SK-N-SH treated with all-trans-retinoic acid at 6 μM for 48 hours (cell line): ENCODE measurements around the gene IL17C.

Experiments
- ATAC-seq: fragments of 200-7000 bp; cut with Tn5 transposase; 3 replicates; pipeline ENCODE4 v1.9.1; 2020; ENCODE audit warnings: mild to moderate bottlenecking, moderate library complexity
- ARNTL ChIP-seq: fragments of 450-650 bp; formaldehyde crosslinking; IDR thresholded peaks from 2 replicates; pipeline ENCODE4 v1.5.0; 2020; ENCODE audit warnings: low read depth, mild to moderate bottlenecking, moderate library complexity, borderline replicate concordance
- BACH2 ChIP-seq: fragments of 250-450 bp; sonication (Bioruptor Pico); IDR thresholded peaks from 2 replicates; pipeline ENCODE4 v1.9.0; 2021; ENCODE audit warnings: mild to moderate bottlenecking, borderline replicate concordance
- CSDC2 ChIP-seq: fragments of 250-450 bp; sonication (Bioruptor Pico); IDR thresholded peaks from 2 replicates; pipeline ENCODE4 v1.5.0; 2020; ENCODE audit warnings: mild to moderate bottlenecking, moderate library complexity
- ESRRG ChIP-seq: fragments of 250-450 bp; sonication (Bioruptor Pico); IDR thresholded peaks from 2 replicates; pipeline ENCODE4 v1.6.1; 2021; ENCODE audit warnings: mild to moderate bottlenecking
- GLIS3 ChIP-seq: fragments of 250-450 bp; sonication (Bioruptor Pico); IDR thresholded peaks from 2 replicates; pipeline ENCODE4 v1.5.0; 2020; ENCODE audit warnings: mild to moderate bottlenecking, moderate library complexity
- ISL1 ChIP-seq: fragments of 250-450 bp; sonication (Bioruptor Pico); IDR thresholded peaks from 2 replicates; pipeline ENCODE4 v2.1.2; 2022; ENCODE audit warnings: mild to moderate bottlenecking, moderate library complexity
- OSR1 ChIP-seq: fragments of 250-450 bp; sonication (Bioruptor Pico); IDR thresholded peaks from 2 replicates; pipeline ENCODE4 v1.8.0; 2022; ENCODE audit warnings: moderate library complexity, mild to moderate bottlenecking, inconsistent platforms
- PPARA ChIP-seq: fragments of 250-450 bp; sonication (Bioruptor Pico); IDR thresholded peaks from 2 replicates; pipeline ENCODE4 v1.5.0; 2020; ENCODE audit warnings: mild to moderate bottlenecking, borderline replicate concordance
- RARB ChIP-seq: fragments of 250-450 bp; sonication (Bioruptor Pico); IDR thresholded peaks from 2 replicates; pipeline ENCODE4 v1.8.0; 2021; ENCODE audit warnings: mild to moderate bottlenecking, moderate library complexity
- SNAI2 ChIP-seq: fragments of 250-450 bp; sonication (Bioruptor Pico); IDR thresholded peaks from 2 replicates; pipeline ENCODE4 v1.5.0; 2020; ENCODE audit warnings: mild to moderate bottlenecking, moderate library complexity
- TCF4 ChIP-seq: fragments of 250-450 bp; sonication (Bioruptor Pico); IDR thresholded peaks from 2 replicates; pipeline ENCODE4 v1.8.0; 2021; ENCODE audit warnings: mild to moderate bottlenecking, moderate library complexity, borderline replicate concordance
- ZC3H10 ChIP-seq: fragments of 250-450 bp; sonication (Bioruptor Pico); IDR thresholded peaks from 2 replicates; pipeline ENCODE4 v1.5.1; 2021; ENCODE audit warnings: mild to moderate bottlenecking, moderate library complexity
- ZFP30 ChIP-seq: fragments of 450-650 bp; formaldehyde crosslinking; IDR thresholded peaks from 2 replicates; pipeline ENCODE4 v1.5.0; 2022; ENCODE audit warnings: mild to moderate bottlenecking, moderate library complexity
- ZNF565 ChIP-seq: fragments of 450-650 bp; formaldehyde crosslinking; conservative IDR thresholded peaks from 2 replicates; pipeline ENCODE4 v1.5.0; 2020; ENCODE audit warnings: low read depth, mild to moderate bottlenecking, moderate library complexity
- ZNF70 ChIP-seq: fragments of 450-650 bp; formaldehyde crosslinking; IDR thresholded peaks from 2 replicates; pipeline ENCODE4 v1.5.0; 2020; ENCODE audit warnings: mild to moderate bottlenecking, moderate library complexity
- ZNF8 ChIP-seq: fragments of 450-650 bp; formaldehyde crosslinking; IDR thresholded peaks from 2 replicates; pipeline ENCODE4 v1.5.0; 2020; ENCODE audit warnings: mild to moderate bottlenecking, moderate library complexity
- TF ChIP-seq, protein P1 (sequence below): fragments of 250-450 bp; sonication (Bioruptor Pico); IDR thresholded peaks from 2 replicates; pipeline ENCODE4 v1.5.1; 2021; ENCODE audit warnings: mild to moderate bottlenecking, moderate library complexity
- TF ChIP-seq, protein P2 (sequence below): fragments of 250-450 bp; sonication (Bioruptor Pico); IDR thresholded peaks from 2 replicates; pipeline ENCODE4 v1.5.1; 2020; ENCODE audit warnings: low read depth, mild to moderate bottlenecking, moderate library complexity
- TF ChIP-seq, protein P3 (sequence below): fragments of 250-450 bp; sonication (Bioruptor Pico); IDR thresholded peaks from 2 replicates; pipeline ENCODE4 v1.8.0; 2021; ENCODE audit warnings: low read depth, mild to moderate bottlenecking, moderate library complexity, borderline replicate concordance
- TF ChIP-seq, protein P4 (sequence below): fragments of 250-450 bp; sonication (Bioruptor Pico); IDR thresholded peaks from 2 replicates; pipeline ENCODE4 v1.8.0; 2020; ENCODE audit warnings: mild to moderate bottlenecking, moderate library complexity, borderline replicate concordance

Gene IL17C

DNA sequence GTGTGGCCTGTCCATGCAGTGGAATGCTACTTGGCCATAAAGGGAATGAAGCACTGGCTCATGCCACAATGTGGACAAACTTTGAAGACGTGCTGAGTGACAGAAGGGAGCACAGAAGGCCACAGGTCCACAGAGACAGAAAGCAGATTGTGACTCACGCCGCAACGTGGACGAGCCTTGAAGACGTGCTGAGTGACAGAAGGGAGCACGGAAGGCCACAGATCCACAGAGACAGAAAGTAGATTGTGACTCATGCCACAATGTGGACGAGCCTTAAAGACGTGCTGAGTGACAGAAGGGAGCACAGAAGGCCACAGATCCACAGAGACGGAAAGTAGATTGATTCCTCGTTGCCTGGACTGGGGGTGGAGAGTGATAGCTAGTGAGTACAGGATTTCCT, 48.9 kb upstream of the IL17C start:
- no peak for ATAC-seq
- TF ChIP-seq ZNF8 (CRISPR knock-in tag) = no peak
- no peak for TF ChIP-seq BACH2 (CRISPR knock-in tag)
- TF ChIP-seq, protein P1, sequence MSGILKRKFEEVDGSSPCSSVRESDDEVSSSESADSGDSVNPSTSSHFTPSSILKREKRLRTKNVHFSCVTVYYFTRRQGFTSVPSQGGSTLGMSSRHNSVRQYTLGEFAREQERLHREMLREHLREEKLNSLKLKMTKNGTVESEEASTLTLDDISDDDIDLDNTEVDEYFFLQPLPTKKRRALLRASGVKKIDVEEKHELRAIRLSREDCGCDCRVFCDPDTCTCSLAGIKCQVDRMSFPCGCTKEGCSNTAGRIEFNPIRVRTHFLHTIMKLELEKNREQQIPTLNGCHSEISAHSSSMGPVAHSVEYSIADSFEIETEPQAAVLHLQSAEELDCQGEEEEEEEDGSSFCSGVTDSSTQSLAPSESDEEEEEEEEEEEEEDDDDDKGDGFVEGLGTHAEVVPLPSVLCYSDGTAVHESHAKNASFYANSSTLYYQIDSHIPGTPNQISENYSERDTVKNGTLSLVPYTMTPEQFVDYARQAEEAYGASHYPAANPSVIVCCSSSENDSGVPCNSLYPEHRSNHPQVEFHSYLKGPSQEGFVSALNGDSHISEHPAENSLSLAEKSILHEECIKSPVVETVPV (CRISPR knock-in tag) = no peak
- no peak for TF ChIP-seq ZNF565
- no peak for TF ChIP-seq ZFP30 (CRISPR knock-in tag)
- no peak for TF ChIP-seq RARB (CRISPR knock-in tag)
- TF ChIP-seq ZC3H10 = no peak
- TF ChIP-seq ZNF70 (CRISPR knock-in tag) = no peak
- TF ChIP-seq, protein P2, sequence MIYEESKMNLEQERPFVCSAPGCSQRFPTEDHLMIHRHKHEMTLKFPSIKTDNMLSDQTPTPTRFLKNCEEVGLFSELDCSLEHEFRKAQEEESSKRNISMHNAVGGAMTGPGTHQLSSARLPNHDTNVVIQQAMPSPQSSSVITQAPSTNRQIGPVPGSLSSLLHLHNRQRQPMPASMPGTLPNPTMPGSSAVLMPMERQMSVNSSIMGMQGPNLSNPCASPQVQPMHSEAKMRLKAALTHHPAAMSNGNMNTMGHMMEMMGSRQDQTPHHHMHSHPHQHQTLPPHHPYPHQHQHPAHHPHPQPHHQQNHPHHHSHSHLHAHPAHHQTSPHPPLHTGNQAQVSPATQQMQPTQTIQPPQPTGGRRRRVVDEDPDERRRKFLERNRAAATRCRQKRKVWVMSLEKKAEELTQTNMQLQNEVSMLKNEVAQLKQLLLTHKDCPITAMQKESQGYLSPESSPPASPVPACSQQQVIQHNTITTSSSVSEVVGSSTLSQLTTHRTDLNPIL (CRISPR knock-in tag) = no peak
- TF ChIP-seq, protein P3, sequence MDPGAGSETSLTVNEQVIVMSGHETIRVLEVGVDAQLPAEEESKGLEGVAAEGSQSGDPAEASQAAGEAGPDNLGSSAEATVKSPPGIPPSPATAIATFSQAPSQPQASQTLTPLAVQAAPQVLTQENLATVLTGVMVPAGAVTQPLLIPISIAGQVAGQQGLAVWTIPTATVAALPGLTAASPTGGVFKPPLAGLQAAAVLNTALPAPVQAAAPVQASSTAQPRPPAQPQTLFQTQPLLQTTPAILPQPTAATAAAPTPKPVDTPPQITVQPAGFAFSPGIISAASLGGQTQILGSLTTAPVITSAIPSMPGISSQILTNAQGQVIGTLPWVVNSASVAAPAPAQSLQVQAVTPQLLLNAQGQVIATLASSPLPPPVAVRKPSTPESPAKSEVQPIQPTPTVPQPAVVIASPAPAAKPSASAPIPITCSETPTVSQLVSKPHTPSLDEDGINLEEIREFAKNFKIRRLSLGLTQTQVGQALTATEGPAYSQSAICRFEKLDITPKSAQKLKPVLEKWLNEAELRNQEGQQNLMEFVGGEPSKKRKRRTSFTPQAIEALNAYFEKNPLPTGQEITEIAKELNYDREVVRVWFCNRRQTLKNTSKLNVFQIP = no peak
- no peak for TF ChIP-seq CSDC2 (CRISPR knock-in tag)

DNA sequence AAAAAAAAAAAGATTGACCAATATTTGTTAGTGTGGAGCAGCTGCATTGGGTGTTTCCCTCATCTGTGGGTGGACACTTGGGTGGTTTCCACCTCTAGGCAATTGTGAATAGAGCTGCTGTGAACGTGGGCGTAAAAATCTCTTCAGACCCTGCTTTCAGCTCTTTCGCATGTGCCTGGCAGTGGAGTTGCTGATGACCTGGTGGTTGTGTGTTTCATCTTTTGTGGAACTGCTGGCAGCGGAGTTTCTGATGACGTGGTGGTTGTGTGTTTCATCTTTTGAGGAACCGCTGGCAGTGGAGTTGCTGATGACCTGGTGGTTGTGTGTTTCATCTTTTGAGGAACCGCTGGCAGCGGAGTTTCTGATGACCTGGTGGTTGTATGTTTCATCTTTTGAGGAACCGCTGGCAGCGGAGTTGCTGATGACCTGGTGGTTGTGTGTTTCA, 46.8 kb upstream of the IL17C start:
- no peak for ATAC-seq

More for the DNA sequence above, 46.8 kb upstream of the IL17C start:
- TF ChIP-seq, protein P3 = no peak
- TF ChIP-seq TCF4 (CRISPR knock-in tag) (no peak), BACH2 (CRISPR knock-in tag) (no peak), OSR1 (CRISPR knock-in tag) (no peak), ISL1 (CRISPR knock-in tag) (no peak), PPARA (no peak), ARNTL (CRISPR knock-in tag) (no peak), ZC3H10 (no peak), RARB (CRISPR knock-in tag) (no peak), ESRRG (CRISPR knock-in tag) (no peak), ZNF565 (no peak), GLIS3 (CRISPR knock-in tag) (no peak), ZFP30 (CRISPR knock-in tag) (no peak), SNAI2 (CRISPR knock-in tag) (no peak), ZNF8 (CRISPR knock-in tag) (no peak), CSDC2 (CRISPR knock-in tag) (no peak)
- TF ChIP-seq, protein P2 (CRISPR knock-in tag) = no peak
- TF ChIP-seq, protein P4, sequence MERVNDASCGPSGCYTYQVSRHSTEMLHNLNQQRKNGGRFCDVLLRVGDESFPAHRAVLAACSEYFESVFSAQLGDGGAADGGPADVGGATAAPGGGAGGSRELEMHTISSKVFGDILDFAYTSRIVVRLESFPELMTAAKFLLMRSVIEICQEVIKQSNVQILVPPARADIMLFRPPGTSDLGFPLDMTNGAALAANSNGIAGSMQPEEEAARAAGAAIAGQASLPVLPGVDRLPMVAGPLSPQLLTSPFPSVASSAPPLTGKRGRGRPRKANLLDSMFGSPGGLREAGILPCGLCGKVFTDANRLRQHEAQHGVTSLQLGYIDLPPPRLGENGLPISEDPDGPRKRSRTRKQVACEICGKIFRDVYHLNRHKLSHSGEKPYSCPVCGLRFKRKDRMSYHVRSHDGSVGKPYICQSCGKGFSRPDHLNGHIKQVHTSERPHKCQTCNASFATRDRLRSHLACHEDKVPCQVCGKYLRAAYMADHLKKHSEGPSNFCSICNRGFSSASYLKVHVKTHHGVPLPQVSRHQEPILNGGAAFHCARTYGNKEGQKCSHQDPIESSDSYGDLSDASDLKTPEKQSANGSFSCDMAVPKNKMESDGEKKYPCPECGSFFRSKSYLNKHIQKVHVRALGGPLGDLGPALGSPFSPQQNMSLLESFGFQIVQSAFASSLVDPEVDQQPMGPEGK = no peak
- TF ChIP-seq, protein P1 (CRISPR knock-in tag) = no peak
